RWPE2 (cell line): Measurements from ENCODE around the gene SLTM.

Experiments
- ATAC-seq: fragments of 200-7000 bp; cut with Tn5 transposase; 3 replicates; pipeline ENCODE4 v1.9.1; 2021; ENCODE audit warnings: low read depth
- DNase-seq: peaks from one replicate; pipeline ENCODE4 v3.0.0-alpha.2; 2020; ENCODE audit warnings: low spot score
- H3K27ac ChIP-seq: fragments of 450-650 bp; 2 replicates; pipeline ENCODE4 v1.5.1; 2017; ENCODE audit warnings: mild to moderate bottlenecking; ENCODE audit not compliant: poor library complexity, severe bottlenecking
- H3K27me3 ChIP-seq: fragments of 250-450 bp; sonication (Bioruptor Pico); 2 replicates; pipeline ENCODE4 v1.5.1; 2021; ENCODE audit warnings: mild to moderate bottlenecking, moderate library complexity; ENCODE audit not compliant: insufficient read depth, poor library complexity, severe bottlenecking
- H3K36me3 ChIP-seq: fragments of 250-450 bp; sonication (Bioruptor Pico); 2 replicates; pipeline ENCODE4 v1.5.1; 2020; ENCODE audit warnings: low read depth, mild to moderate bottlenecking, moderate library complexity
- H3K4me1 ChIP-seq: fragments of 250-450 bp; sonication (Bioruptor Pico); 2 replicates; pipeline ENCODE4 v1.5.1; 2021; ENCODE audit warnings: mild to moderate bottlenecking, moderate library complexity; ENCODE audit not compliant: insufficient read depth, poor library complexity, severe bottlenecking
- H3K4me3 ChIP-seq: fragments of 250-450 bp; sonication (Bioruptor Pico); 2 replicates; pipeline ENCODE4 v1.5.1; 2021; ENCODE audit warnings: mild to moderate bottlenecking, moderate library complexity; ENCODE audit not compliant: severe bottlenecking
- H3K9me3 ChIP-seq: fragments of 250-450 bp; sonication (Bioruptor Pico); 2 replicates; pipeline ENCODE4 v1.5.1; 2021; ENCODE audit warnings: mild to moderate bottlenecking, moderate library complexity; ENCODE audit not compliant: severe bottlenecking
- CTCF ChIP-seq: fragments of 450-650 bp; IDR thresholded peaks from one replicate; pipeline ENCODE4 v1.5.1; 2017; ENCODE audit warnings: mild to moderate bottlenecking, moderate library complexity; ENCODE audit not compliant: poor library complexity, severe bottlenecking

SLTM gene

GRCh38 chr15:58958811-58959210 lies 25.3 kb upstream of the SLTM start:
- H3K9me3 ChIP-seq, result no peaks in the 10 kb centered on the region
- H3K27me3 ChIP-seq, result no peaks in the 10 kb centered on the region
- DNase-seq, result no peak
- H3K4me3 ChIP-seq, result no peak overlapping the region
- TF ChIP-seq CTCF, result no peak
- H3K4me1 ChIP-seq, result peaks cover 10% of the 10 kb centered on the region
- ATAC-seq, result no peak
- H3K36me3 ChIP-seq, result no peaks in the 10 kb centered on the region
- H3K27ac ChIP-seq, result no peak overlapping the region

GRCh38 chr15:58957101-58957973 lies 23.9 kb upstream of the SLTM start:
- Histone ChIP-seq H3K9me3 (no peaks in the 10 kb centered on the region), H3K27ac (no peak overlapping the region), H3K27me3 (no peaks in the 10 kb centered on the region), H3K36me3 (no peaks in the 10 kb centered on the region), H3K4me3 (no peak overlapping the region), H3K4me1 (peaks cover 8% of the 10 kb centered on the region)
- TF ChIP-seq CTCF, result peak; percentile 99
- ATAC-seq (peak; percentile 89), DNase-seq (no peak)

GRCh38 chr15:58952751-58953150 lies 19.3 kb upstream of the SLTM start:
- 0 out of 3 replicates have a peak, but pooled peaks have one; percentile 13 for ATAC-seq

GRCh38 chr15:58951388-58952007 lies 18.0 kb upstream of the SLTM start:
- peaks cover 21% of the 10 kb centered on the region for H3K4me1 ChIP-seq
- H3K27me3 ChIP-seq, result no peaks in the 10 kb centered on the region
- H3K36me3 ChIP-seq, result no peaks in the 10 kb centered on the region
- ATAC-seq (peak; percentile 87), DNase-seq (no peak)
- H3K27ac ChIP-seq, result peak overlapping the region; percentile 50
- H3K4me3 ChIP-seq, result no peak overlapping the region
- no peaks in the 10 kb centered on the region for H3K9me3 ChIP-seq
- no peak for TF ChIP-seq CTCF

More at GRCh38 chr15:58952751-58953150, 19.3 kb upstream of the SLTM start:
- no peak for TF ChIP-seq CTCF
- H3K27ac ChIP-seq, result peak overlapping the region; percentile 50
- no peaks in the 10 kb centered on the region for H3K36me3 ChIP-seq
- peaks cover 21% of the 10 kb centered on the region for H3K4me1 ChIP-seq
- no peak overlapping the region for H3K4me3 ChIP-seq
- no peaks in the 10 kb centered on the region for H3K9me3 ChIP-seq
- no peak for DNase-seq
- H3K27me3 ChIP-seq, result no peaks in the 10 kb centered on the region
